CD14-positive monocyte (primary cell): Measurements from ENCODE around the gene KSR1. TPM values are rescaled to one million over a fixed set of nuclear protein-coding genes. Genes with fewer than 3 reads are reported as not detected.

ENCODE experiments used
- DNase-seq, 3 donors: peaks; one replicate each; pipeline ENCODE4 v3.0.0-alpha.2; 2011 to 2022
- H2AFZ ChIP-seq: 2 replicates; pipeline ENCODE4 v1.6.0; 2012; ENCODE audit warnings: mild to moderate bottlenecking, low read depth, low read length, inconsistent platforms; ENCODE audit not compliant: insufficient read depth, poor library complexity, severe bottlenecking
- H3K27ac ChIP-seq, 2 donors: 1 replicate in 1 of 2; 2 replicates in 1 of 2; pipeline ENCODE4 v1.5.1; 2012 to 2013; ENCODE audit warnings: low read length in 2 of 2, control low read depth in 1 of 2, inconsistent platforms in 1 of 2, low read depth in 1 of 2, mild to moderate bottlenecking in 1 of 2
- H3K27me3 ChIP-seq, 2 donors: one replicate each; pipeline versions ENCODE4 v1.6.0 to v1.6.1; 2011 to 2013; ENCODE audit warnings: low read length in 2 of 2; ENCODE audit not compliant: control insufficient read depth in 2 of 2, insufficient read depth in 2 of 2
- H3K36me3 ChIP-seq, 2 donors: replicated peaks in 1 of 2; 1 replicate in 1 of 2; 2 replicates in 1 of 2; pipeline versions ENCODE4 v1.5.1 to v1.6.1; 2012 to 2013; ENCODE audit warnings: low read length in 2 of 2, control low read depth in 1 of 2, inconsistent platforms in 1 of 2, mild to moderate bottlenecking in 1 of 2; ENCODE audit not compliant: insufficient read depth in 2 of 2, control insufficient read depth in 1 of 2
- H3K4me1 ChIP-seq, 2 donors: 1 replicate in 1 of 2; 2 replicates in 1 of 2; pipeline versions ENCODE4 v1.5.1 to v1.6.1; 2012 to 2013; ENCODE audit warnings: low read length in 2 of 2, control low read depth in 1 of 2, inconsistent platforms in 1 of 2, mild to moderate bottlenecking in 1 of 2, moderate library complexity in 1 of 2; ENCODE audit not compliant: insufficient read depth in 2 of 2, control insufficient read depth in 1 of 2
- H3K4me2 ChIP-seq: replicated peaks from 2 replicates; pipeline ENCODE3; 2012; ENCODE audit warnings: low read length, moderate library complexity, mild to moderate bottlenecking; ENCODE audit not compliant: poor library complexity, severe bottlenecking; ENCODE audit errors: extremely low read depth
- H3K4me3 ChIP-seq, 3 experiments: fragments of 200-600 bp in 1 of 3; sonication (generic) in 1 of 3; replicated peaks in 1 of 3; 1 replicate in 2 of 3; 2 replicates in 1 of 3; pipeline ENCODE4 v1.5.1; 2011 to 2013; ENCODE audit warnings: low read length in 3 of 3, mild to moderate bottlenecking in 3 of 3, control low read depth in 2 of 3, low read depth in 2 of 3, inconsistent platforms in 1 of 3, moderate library complexity in 1 of 3
- H3K79me2 ChIP-seq: 2 replicates; pipeline ENCODE4 v1.6.0; 2012; ENCODE audit warnings: mild to moderate bottlenecking, control low read depth, inconsistent platforms, low read length, moderate library complexity; ENCODE audit not compliant: insufficient read depth
- H3K9ac ChIP-seq: 2 replicates; pipeline ENCODE4 v1.6.0; 2017; ENCODE audit warnings: low read length, mild to moderate bottlenecking; ENCODE audit not compliant: insufficient read depth, poor library complexity, severe bottlenecking
- H3K9me3 ChIP-seq, 2 donors: replicated peaks in 1 of 2; 1 replicate in 1 of 2; 2 replicates in 1 of 2; pipeline versions ENCODE4 v1.5.1 to v1.6.1; 2012 to 2013; ENCODE audit warnings: low read length in 2 of 2, control low read depth in 1 of 2; ENCODE audit not compliant: control insufficient read depth in 1 of 2, insufficient read depth in 1 of 2
- H4K20me1 ChIP-seq: 2 replicates; pipeline ENCODE4 v1.6.0; 2012; ENCODE audit warnings: mild to moderate bottlenecking, low read length, control low read depth, moderate library complexity; ENCODE audit not compliant: insufficient read depth
- H3K27ac Mint-ChIP-seq, 7 donors: one replicate each; pipeline ENCODE4 v1.8.0; 2020; ENCODE audit warnings: mild to moderate bottlenecking in 7 of 7, mixed read lengths in 7 of 7, moderate library complexity in 6 of 7, inconsistent platforms in 2 of 7
- H3K27me3 Mint-ChIP-seq, 3 donors: one replicate each; pipeline ENCODE4 v1.8.0; 2021 to 2022; ENCODE audit warnings: low read depth in 3 of 3, mild to moderate bottlenecking in 3 of 3, mixed read lengths in 3 of 3, moderate library complexity in 3 of 3, inconsistent platforms in 1 of 3
- H3K36me3 Mint-ChIP-seq, 2 donors: one replicate each; pipeline ENCODE4 v1.8.0; 2020; ENCODE audit warnings: mixed read lengths in 2 of 2, inconsistent platforms in 1 of 2, mild to moderate bottlenecking in 1 of 2
- H3K4me1 Mint-ChIP-seq: one replicate; pipeline ENCODE4 v1.8.0; 2020; ENCODE audit warnings: mild to moderate bottlenecking, mixed read lengths
- H3K4me3 Mint-ChIP-seq, 2 donors: one replicate each; pipeline ENCODE4 v1.8.0; 2020; ENCODE audit warnings: mild to moderate bottlenecking in 2 of 2, mixed read lengths in 2 of 2, moderate library complexity in 1 of 2
- H3K9me3 Mint-ChIP-seq, 7 donors: one replicate each; pipeline ENCODE4 v1.8.0; 2020 to 2022; ENCODE audit warnings: mixed read lengths in 7 of 7, mild to moderate bottlenecking in 6 of 7, moderate library complexity in 6 of 7, inconsistent platforms in 2 of 7
- WGBS: methylation state at CpG from one replicate; pipeline ENCODE4 v1.1.5; 2013; ENCODE audit warnings: missing lambda C conversion rate; ENCODE audit not compliant: insufficient coverage; 5-methylcytosine and 5-hydroxymethylcytosine counted together
- intact Hi-C, 2 donors: fragments of 100-400 bp; cut with micrococcal nuclease; formaldehyde crosslinking; loops; one replicate each; pipeline versions ENCODE4 v1.15.0 to v1.15.1; 2023
- polyA plus RNA-seq, 3 donors: library from polyadenylated mRNA; depleted of rRNA in 1 of 3; unstranded in 2 of 3; stranded (reverse) in 1 of 3; fragments of 300-500 nt in 2 of 3; fragments of >200 nt in 1 of 3; fragmentation: Illumina TruSeq in 2 of 3; gene quantifications; 1 replicate in 2 of 3; 2 replicates in 1 of 3; pipeline ENCODE4 v1.2.3, GENCODE V29; 2012 to 2021
- TF ChIP-seq, protein P1 (sequence below): fragments of 200-600 bp; IDR thresholded peaks from one replicate; pipeline ENCODE4 v1.8.0; 2022; ENCODE audit warnings: antibody characterized with exemption, mild to moderate bottlenecking

The KSR1 gene
- polyA plus RNA-seq, 3 donors: 1.2 to 111 (median 4.2) TPM

DNA sequence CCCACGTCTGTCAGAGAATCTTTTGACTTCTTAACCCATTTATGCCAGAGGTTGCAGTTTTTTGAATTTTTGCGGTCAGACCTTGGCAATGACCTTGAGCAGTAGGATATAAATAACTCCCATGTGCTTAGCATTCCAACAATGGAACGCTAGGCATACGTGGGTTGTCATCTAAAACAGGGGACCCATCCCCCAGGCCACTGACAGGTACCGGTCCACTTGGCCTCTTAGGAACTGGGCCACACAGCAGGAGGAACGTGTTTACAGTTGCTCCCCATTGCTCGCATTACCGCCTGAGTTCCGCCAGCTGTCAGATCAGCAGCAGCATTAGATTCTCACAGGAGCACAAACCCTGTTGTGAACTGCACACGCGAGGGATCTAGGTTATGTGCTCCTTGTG is 97.9 kb downstream of the KSR1 start:
- Mint-ChIP-seq H3K9me3 (no peaks in the 10 kb centered on the region), H3K27ac (peak overlapping the region in 2 of 7 donors; percentile 31 to 63), H3K36me3 (peaks cover 61 to 68% of the 10 kb centered on the region in 2 donors)

DNA sequence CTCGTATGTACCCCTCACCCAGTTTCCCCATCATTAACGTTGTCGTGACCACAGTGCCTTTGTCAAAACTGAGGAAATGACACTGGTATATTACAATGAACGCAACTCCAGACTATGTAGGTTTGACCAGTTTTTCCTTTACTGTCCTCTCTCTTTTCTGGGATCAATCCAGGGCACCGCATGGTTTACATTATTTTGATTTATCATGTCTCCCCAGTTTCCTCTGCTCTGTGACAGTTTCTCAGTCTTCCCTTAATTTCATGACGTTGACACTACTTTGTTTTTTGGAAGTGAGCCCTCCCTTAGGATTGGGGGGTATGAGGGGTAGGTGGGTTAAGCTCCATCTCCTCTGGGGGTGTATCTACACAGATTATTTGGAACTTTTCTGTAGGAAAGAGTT is 98.7 kb downstream of the KSR1 start:
- H3K27me3 Mint-ChIP-seq: no peaks in the 10 kb centered on the region
- H3K4me3 Mint-ChIP-seq: no peak overlapping the region
- Histone ChIP-seq H4K20me1 (peaks cover 93% of the 10 kb centered on the region), H2AFZ (no peak overlapping the region), H3K27ac (no peak overlapping the region), H3K36me3 (peaks cover 16 to 65% of the 10 kb centered on the region in 2 donors), H3K79me2 (peaks cover 6% of the 10 kb centered on the region), H3K9me3 (no peaks in the 10 kb centered on the region), H3K4me3 (no peak overlapping the region), H3K27me3 (no peaks in the 10 kb centered on the region), H3K4me2 (no peak overlapping the region), H3K4me1 (peaks cover 14 to 17% of the 10 kb centered on the region in 2 donors), H3K9ac (no peak overlapping the region)
- WGBS: 69% methylated on average over 4 of the region's 6 CpGs
- H3K4me1 Mint-ChIP-seq: peaks cover 26% of the 10 kb centered on the region
- peaks cover 0 to 2% (median 0%) of the 10 kb centered on the region in 7 donors for H3K9me3 Mint-ChIP-seq
- DNase-seq: no peak
- peaks cover 67 to 72% of the 10 kb centered on the region in 2 donors for H3K36me3 Mint-ChIP-seq
- TF ChIP-seq, protein P1, sequence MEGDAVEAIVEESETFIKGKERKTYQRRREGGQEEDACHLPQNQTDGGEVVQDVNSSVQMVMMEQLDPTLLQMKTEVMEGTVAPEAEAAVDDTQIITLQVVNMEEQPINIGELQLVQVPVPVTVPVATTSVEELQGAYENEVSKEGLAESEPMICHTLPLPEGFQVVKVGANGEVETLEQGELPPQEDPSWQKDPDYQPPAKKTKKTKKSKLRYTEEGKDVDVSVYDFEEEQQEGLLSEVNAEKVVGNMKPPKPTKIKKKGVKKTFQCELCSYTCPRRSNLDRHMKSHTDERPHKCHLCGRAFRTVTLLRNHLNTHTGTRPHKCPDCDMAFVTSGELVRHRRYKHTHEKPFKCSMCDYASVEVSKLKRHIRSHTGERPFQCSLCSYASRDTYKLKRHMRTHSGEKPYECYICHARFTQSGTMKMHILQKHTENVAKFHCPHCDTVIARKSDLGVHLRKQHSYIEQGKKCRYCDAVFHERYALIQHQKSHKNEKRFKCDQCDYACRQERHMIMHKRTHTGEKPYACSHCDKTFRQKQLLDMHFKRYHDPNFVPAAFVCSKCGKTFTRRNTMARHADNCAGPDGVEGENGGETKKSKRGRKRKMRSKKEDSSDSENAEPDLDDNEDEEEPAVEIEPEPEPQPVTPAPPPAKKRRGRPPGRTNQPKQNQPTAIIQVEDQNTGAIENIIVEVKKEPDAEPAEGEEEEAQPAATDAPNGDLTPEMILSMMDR: no peak
- intact Hi-C loops: no loop called here
- H3K27ac Mint-ChIP-seq: peak overlapping the region in 1 of 7 donors; percentile 77

More for the DNA sequence above, 97.9 kb downstream of the KSR1 start:
- WGBS: 95% methylated on average over 9 of the region's 11 CpGs
- Histone ChIP-seq H2AFZ (no peak overlapping the region), H3K9me3 (no peaks in the 10 kb centered on the region), H3K36me3 (peaks cover 16 to 65% of the 10 kb centered on the region in 2 donors), H4K20me1 (peaks cover 93% of the 10 kb centered on the region), H3K9ac (no peak overlapping the region), H3K27ac (no peak overlapping the region), H3K27me3 (no peaks in the 10 kb centered on the region), H3K4me3 (no peak overlapping the region), H3K79me2 (peaks cover 10% of the 10 kb centered on the region), H3K4me1 (peaks cover 6 to 9% of the 10 kb centered on the region in 2 donors), H3K4me2 (no peak overlapping the region)
- no peak for DNase-seq
- H3K27me3 Mint-ChIP-seq: no peaks in the 10 kb centered on the region
- H3K4me3 Mint-ChIP-seq: no peak overlapping the region
- H3K4me1 Mint-ChIP-seq: peaks cover 18% of the 10 kb centered on the region
- intact Hi-C loops: no loop called here
- TF ChIP-seq, protein P1: no peak
